Kidney (tissue), 14 donors: ENCODE measurements around the gene PLD1. TPM values are rescaled to one million over a fixed set of nuclear protein-coding genes. Genes with fewer than 3 reads are reported as not detected.
A peak's percentile ranks its signal among the peaks of the same experiment; 100 is the strongest.

Source experiments
- DNase-seq, 5 donors: peaks; one replicate each; pipeline ENCODE4 v3.0.0-alpha.2; 2013 to 2020
- FAIRE-seq: peaks from 2 replicates; lab custom pipeline; 2012; peaks lifted over from hg19 to GRCh38; lab: Jason Lieb, UNC
- H3K27ac ChIP-seq, 2 donors: one replicate each; pipeline ENCODE4 v1.7.0; 2013; ENCODE audit warnings: low read depth in 2 of 2, low read length in 2 of 2, inconsistent platforms in 1 of 2
- H3K27me3 ChIP-seq: one replicate; pipeline ENCODE4 v1.7.1; 2013; ENCODE audit warnings: low read length, inconsistent platforms; ENCODE audit not compliant: control insufficient read depth, insufficient read depth
- H3K36me3 ChIP-seq, 3 donors: one replicate each; pipeline versions ENCODE4 v1.7.0 to v1.7.1; 2013; ENCODE audit warnings: low read length in 3 of 3, control low read depth in 1 of 3, inconsistent platforms in 1 of 3; ENCODE audit not compliant: insufficient read depth in 3 of 3, control insufficient read depth in 2 of 3
- H3K4me1 ChIP-seq, 3 donors: one replicate each; pipeline versions ENCODE4 v1.7.0 to v1.7.1; 2013; ENCODE audit warnings: low read length in 3 of 3, inconsistent platforms in 1 of 3, low read depth in 1 of 3; ENCODE audit not compliant: control insufficient read depth in 2 of 3, insufficient read depth in 2 of 3
- H3K4me3 ChIP-seq, 3 donors: one replicate each; pipeline versions ENCODE4 v1.7.0 to v1.8.1; 2013; ENCODE audit warnings: low read length in 3 of 3, control low read depth in 1 of 3, inconsistent platforms in 1 of 3
- H3K9ac ChIP-seq, 3 donors: one replicate each; pipeline versions ENCODE4 v1.7.0 to v1.7.1; 2013; ENCODE audit warnings: low read length in 3 of 3, control low read depth in 1 of 3, inconsistent platforms in 1 of 3
- H3K9me3 ChIP-seq, 3 donors: one replicate each; pipeline versions ENCODE4 v1.7.0 to v1.7.1; 2013; ENCODE audit warnings: low read length in 3 of 3, control low read depth in 1 of 3, inconsistent platforms in 1 of 3; ENCODE audit not compliant: control insufficient read depth in 2 of 3, insufficient read depth in 1 of 3
- CTCF ChIP-seq: IDR thresholded peaks from 3 replicates; pipeline ENCODE4 v1.5.1; 2012; ENCODE audit warnings: mild to moderate bottlenecking, moderate library complexity, borderline replicate concordance; ENCODE audit not compliant: insufficient read depth; ENCODE audit errors: extremely low read depth
- intact Hi-C: fragments of 100-400 bp; cut with DNase I; formaldehyde crosslinking; loops from one replicate; pipeline ENCODE4 v1.11.1; 2022
- polyA plus RNA-seq: library from polyadenylated mRNA; stranded (reverse); fragments of 350-450 nt; fragmentation: Illumina TruSeq; extraction: RNeasy Lipid Tissue Mini Kit (QIAGEN cat#74804); gene quantifications from one replicate; pipeline ENCODE4 v1.2.3, GENCODE V29; 2014; ENCODE audit warnings: low read depth, low replicate concordance; ENCODE audit not compliant: insufficient read depth
- total RNA-seq: library from RNA; stranded (reverse); fragmentation: NEBNext Ultra II Directional; extraction: Animal tissue kit (Norgen Biotek cat#: 25700); gene quantifications from one replicate; pipeline ENCODE4 v1.2.1, GENCODE V29; 2021
- donor health status: control.
- donor health status: control.
- donor health status: control.
- donor health status: control.
- donor health status: control.
- donor health status: DM: yes; HTN: yes; CAD: no.
- donor health status: Normal renal cell carcinoma (clear cell type).

The PLD1 gene
- total and polyA plus RNA-seq, 2 donors from 2014 or later = 11.2 to 24.3 TPM

- Histone ChIP-seq H3K36me3 (peaks cover 0 to under 1% (median 0%) of the 10 kb centered on the region in 3 donors), H3K27ac (no peak overlapping the region), H3K4me3 (no peak overlapping the region), H3K9ac (no peak overlapping the region), H3K9me3 (no peaks in the 10 kb centered on the region), H3K27me3 (no peaks in the 10 kb centered on the region), H3K4me1 (peaks cover 0 to 14% (median 0%) of the 10 kb centered on the region in 3 donors)
- DNase-seq (no peak), FAIRE-seq (no peak)
- TF ChIP-seq CTCF = no peak
- intact Hi-C loops = no loop called here
Observed at GRCh38 chr3:171672538-171672937, 137.7 kb downstream of the PLD1 start.

GRCh38 chr3:171672124-171672523 lies 138.2 kb downstream of the PLD1 start:
- intact Hi-C loops = no loop called here
- no peaks in the 10 kb centered on the region for H3K9me3 ChIP-seq
- peak overlapping the region in 1 of 2 donors; percentile 20 for H3K27ac ChIP-seq
- peaks cover 0 to 2% (median 0%) of the 10 kb centered on the region in 3 donors for H3K36me3 ChIP-seq
- H3K4me1 ChIP-seq = peaks cover 0 to 14% (median 0%) of the 10 kb centered on the region in 3 donors
- no peak for DNase-seq
- peak overlapping the region in 1 of 3 donors; percentile 13 for H3K4me3 ChIP-seq
- no peak for TF ChIP-seq CTCF
- H3K9ac ChIP-seq = no peak overlapping the region
- H3K27me3 ChIP-seq = no peaks in the 10 kb centered on the region
- no peak for FAIRE-seq

GRCh38 chr3:171671709-171672108 lies 138.6 kb downstream of the PLD1 start:
- intact Hi-C loops = no loop called here
- no peak for DNase-seq

More at GRCh38 chr3:171671709-171672108, 138.6 kb downstream of the PLD1 start:
- no peak overlapping the region for H3K4me3 ChIP-seq
- H3K9me3 ChIP-seq = no peaks in the 10 kb centered on the region
- TF ChIP-seq CTCF = no peak
- peak overlapping the region in 1 of 2 donors; percentile 20 for H3K27ac ChIP-seq
- FAIRE-seq = no peak
- H3K4me1 ChIP-seq = peaks cover 0 to 14% (median 0%) of the 10 kb centered on the region in 3 donors
- no peaks in the 10 kb centered on the region for H3K27me3 ChIP-seq
- H3K36me3 ChIP-seq = peaks cover 0 to 2% (median 0%) of the 10 kb centered on the region in 3 donors
- H3K9ac ChIP-seq = no peak overlapping the region
